ENCODE data around the gene ALPI. TPM values are rescaled to one million over a fixed set of nuclear protein-coding genes. Genes with fewer than 3 reads are reported as not detected.
"Not testable (repeated sequence)": the region's sequence is repeated elsewhere in the genome, so short reads cannot be mapped to it uniquely, and the experiment has no call there.

ALPI gene
- total RNA-seq, 1 donor from 2014 or later: not detected

GRCh38 chr2:232421189-232421785, 34.7 kb upstream of the ALPI start:
- Mint-ChIP-seq H3K27ac (no peak overlapping the region), H3K9me3 (peaks cover 20% of the 10 kb centered on the region), H3K27me3 (ENCODE audit: insufficient read depth, low read depth) (peaks cover 70% of the 10 kb centered on the region), H3K36me3 (peaks cover 7% of the 10 kb centered on the region), H3K4me1 (peaks cover 14% of the 10 kb centered on the region), H3K4me3 (peak overlapping the region; percentile 60)
- H3K4me1 ChIP-seq: peaks cover 9% of the 10 kb centered on the region
- H3K27me3 ChIP-seq: peaks cover 97% of the 10 kb centered on the region
- peaks cover 5% of the 10 kb centered on the region for H3K9me3 ChIP-seq (ENCODE audit: low read depth)
- peaks cover 13% of the 10 kb centered on the region for H3F3A ChIP-seq (ENCODE audit: low read depth)
- H4K20me1 ChIP-seq (ENCODE audit: low read depth): peaks cover 8% of the 10 kb centered on the region
- H3K4me3 ChIP-seq: peak overlapping the region; percentile 52
- DNase-seq (ENCODE audit: low spot score): peak; percentile 33
- no peaks in the 10 kb centered on the region for H3K79me2 ChIP-seq (ENCODE audit: low read depth)
- H3K4me2 ChIP-seq: peak overlapping the region; percentile 89
- no peaks in the 10 kb centered on the region for H3K36me3 ChIP-seq
- H3K27ac ChIP-seq: no peak overlapping the region
- H2AFZ ChIP-seq (replicated peaks): peak overlapping the region; percentile 75
- TF ChIP-seq EZH2phosphoT487 (IDR thresholded peaks at IDR 0.05) (no peak), CTCF (IDR thresholded peaks at IDR 0.05) (no peak), EZH2 (IDR thresholded peaks at IDR 0.05) (no peak)
- H3K9ac ChIP-seq: no peak overlapping the region

- Histone ChIP-seq H3K4me3 (no peak overlapping the region), H3K9ac (no peak overlapping the region), H3K79me2 (ENCODE audit: low read depth) (no peaks in the 10 kb centered on the region), H3K36me3 (no peaks in the 10 kb centered on the region), H3K9me3 (ENCODE audit: low read depth) (peaks cover 5% of the 10 kb centered on the region), H3K27ac (no peak overlapping the region), H2AFZ (replicated peaks) (no peak overlapping the region), H3K4me1 (peaks cover 9% of the 10 kb centered on the region), H3F3A (ENCODE audit: low read depth) (peaks cover 13% of the 10 kb centered on the region), H3K4me2 (no peak overlapping the region), H4K20me1 (ENCODE audit: low read depth) (peaks cover 8% of the 10 kb centered on the region), H3K27me3 (peaks cover 91% of the 10 kb centered on the region)
- H3K27ac Mint-ChIP-seq: no peak overlapping the region
- DNase-seq (ENCODE audit: low spot score): no peak
- peaks cover 7% of the 10 kb centered on the region for H3K36me3 Mint-ChIP-seq
- peaks cover 68% of the 10 kb centered on the region for H3K27me3 Mint-ChIP-seq (ENCODE audit: insufficient read depth, low read depth)
- peaks cover 20% of the 10 kb centered on the region for H3K9me3 Mint-ChIP-seq
- peaks cover 14% of the 10 kb centered on the region for H3K4me1 Mint-ChIP-seq
- no peak for TF ChIP-seq CTCF (IDR thresholded peaks at IDR 0.05)
- H3K4me3 Mint-ChIP-seq: peak overlapping the region; percentile 32
Measured at GRCh38 chr2:232422051-232422450, 33.9 kb upstream of the ALPI start.

- DNase-seq (ENCODE audit: low spot score); H3K4me3 Mint-ChIP-seq; H3K27ac Mint-ChIP-seq; H3K4me1 ChIP-seq; H3K9me3 ChIP-seq (ENCODE audit: low read depth); H3K4me3 ChIP-seq; H2AFZ ChIP-seq (replicated peaks); H3K4me2 ChIP-seq; H3K27ac ChIP-seq; H3K36me3 Mint-ChIP-seq; H3K79me2 ChIP-seq (ENCODE audit: low read depth); H4K20me1 ChIP-seq (ENCODE audit: low read depth); H3K36me3 ChIP-seq; H3K9ac ChIP-seq: not testable (repeated sequence)
- Histone ChIP-seq H3F3A (ENCODE audit: low read depth) (peaks cover 13% of the 10 kb centered on the region), H3K27me3 (peaks cover 81% of the 10 kb centered on the region)
- H3K9me3 Mint-ChIP-seq: peaks cover 20% of the 10 kb centered on the region
- H3K27me3 Mint-ChIP-seq (ENCODE audit: insufficient read depth, low read depth): peaks cover 63% of the 10 kb centered on the region
- peaks cover 14% of the 10 kb centered on the region for H3K4me1 Mint-ChIP-seq
Measured at GRCh38 chr2:232422996-232423395, 33.0 kb upstream of the ALPI start.

GRCh38 chr2:232423407-232423806, 32.5 kb upstream of the ALPI start:
- not testable (repeated sequence) for H3K4me3 ChIP-seq; H3K27ac Mint-ChIP-seq; H4K20me1 ChIP-seq (ENCODE audit: low read depth); H3K27ac ChIP-seq; H3K4me1 ChIP-seq; H3K79me2 ChIP-seq (ENCODE audit: low read depth); H3K9ac ChIP-seq; H3K4me2 ChIP-seq; H3K36me3 ChIP-seq; H3K36me3 Mint-ChIP-seq; H3K4me3 Mint-ChIP-seq; DNase-seq (ENCODE audit: low spot score); H2AFZ ChIP-seq (replicated peaks); H3K9me3 ChIP-seq (ENCODE audit: low read depth)
- peaks cover 20% of the 10 kb centered on the region for H3K9me3 Mint-ChIP-seq
- Histone ChIP-seq H3F3A (ENCODE audit: low read depth) (peaks cover 13% of the 10 kb centered on the region), H3K27me3 (peaks cover 77% of the 10 kb centered on the region)
- H3K4me1 Mint-ChIP-seq: peaks cover 11% of the 10 kb centered on the region
- peaks cover 58% of the 10 kb centered on the region for H3K27me3 Mint-ChIP-seq (ENCODE audit: insufficient read depth, low read depth)
